Mammary microvascular endothelial cell (primary cell): Measurements from ENCODE around the gene TRIM21. TPM values are rescaled to one million over a fixed set of nuclear protein-coding genes. Genes with fewer than 3 reads are reported as not detected.

Source experiments
- total RNA-seq: library from RNA; depleted of rRNA; stranded (reverse); fragments of >200 nt; gene quantifications from 2 replicates; pipeline ENCODE4 v1.2.3, GENCODE V29; 2015

TRIM21 gene
- 37.4 and 44.1 TPM in 2 replicates for total RNA-seq

GRCh38 chr11:4393209-4393857 lies at the start of gene TRIM21:
TSS of gene TRIM21 (minus strand) at chr11:4393702. CDS start at chr11:4390409, 3,293 bp downstream.

GRCh38 chr11:4368286-4368685 lies 25.2 kb downstream of the TRIM21 start, which contains the start of gene OR52B4:
TSS of gene OR52B4 (minus strand) at chr11:4368386. CDS start at chr11:4368295, 91 bp downstream.

Other genes with a start within 250 kb of the TRIM21 start
- gene OR52B4, start 25.3 kb downstream of the TRIM21 start, total RNA-seq: not detected in 2 replicates
- not detected in 2 replicates for gene OR52K2, start 55.6 kb upstream of the TRIM21 start, total RNA-seq
- not detected in 2 replicates for gene OR52K1, start 88.9 kb upstream of the TRIM21 start, total RNA-seq
- not detected in 2 replicates for gene OR52M1, start 151.5 kb upstream of the TRIM21 start, total RNA-seq
- not detected in 2 replicates for gene OR52I2, start 188.0 kb upstream of the TRIM21 start, total RNA-seq
- gene OR52I1, start 200.3 kb upstream of the TRIM21 start, total RNA-seq: not detected in 2 replicates
- 7.4 and 12.7 TPM in 2 replicates for gene TRIM68, start 214.5 kb upstream of the TRIM21 start, total RNA-seq
- not detected in 2 replicates for gene OR51D1, start 243.8 kb upstream of the TRIM21 start, total RNA-seq